A549 (cell line): ENCODE data around the gene HSD17B1.

Experiments used
- CTCF ChIP-seq: fragments of >200 bp; sonication (Bioruptor Twin); formaldehyde crosslinking; IDR thresholded peaks from 3 replicates; pipeline ENCODE4 v1.5.1; 2016
- EP300 ChIP-seq, 2 experiments: fragments of >200 bp; sonication (Bioruptor Twin); formaldehyde crosslinking; IDR thresholded peaks; 2 replicates in 1 of 2; 3 replicates in 1 of 2; pipeline ENCODE4 v1.6.1; 2016 to 2017
- RNF2 ChIP-seq: fragments of 200-600 bp; sonication (generic); IDR thresholded peaks from 2 replicates; pipeline ENCODE4 v1.6.1; 2016; ENCODE audit warnings: low read depth, mild to moderate bottlenecking, antibody characterized with exemption, moderate library complexity, borderline replicate concordance

DNA sequence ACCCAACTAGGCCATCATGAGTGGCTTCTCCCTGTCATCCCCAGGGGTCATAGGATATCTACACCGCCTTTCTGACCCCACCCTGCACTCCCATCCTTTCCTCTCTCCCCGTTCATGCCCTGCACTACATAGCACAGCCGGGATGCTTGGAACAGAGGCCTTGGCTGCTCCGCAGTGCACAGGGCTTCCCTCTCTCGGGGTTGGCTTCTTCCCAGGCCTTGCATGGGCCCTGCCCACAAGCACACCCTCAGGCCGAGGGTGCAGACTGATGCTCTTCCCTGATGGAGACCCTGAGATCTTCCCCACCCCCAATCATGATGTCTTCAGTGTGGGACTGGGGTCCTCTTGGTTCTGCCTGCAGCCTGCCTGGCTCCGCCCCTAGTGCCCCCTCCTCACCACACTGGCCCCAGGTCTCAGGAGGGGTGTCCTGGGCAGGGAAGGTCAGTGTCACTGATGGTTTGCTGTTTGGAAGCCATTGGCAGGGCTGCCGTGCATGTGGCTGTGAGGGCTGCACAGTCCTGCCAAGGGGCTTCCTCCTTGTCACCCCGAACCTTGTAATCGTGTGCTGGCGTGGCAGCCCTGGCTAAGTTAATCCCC lies 31.0 kb upstream of the HSD17B1 start:
- TF ChIP-seq EP300 (IDR thresholded peaks at IDR 0.05) (no peak), CTCF (no peak), RNF2 (no peak)
